ENCODE data around the gene SLC4A5. TPM values are rescaled to one million over a fixed set of nuclear protein-coding genes. Genes with fewer than 3 reads are reported as not detected.
A peak's percentile ranks its signal among the peaks of the same experiment; 100 is the strongest.
"Not testable (repeated sequence)": the region's sequence is repeated elsewhere in the genome, so short reads cannot be mapped to it uniquely, and the experiment has no call there.

Gene SLC4A5
- total RNA-seq, 2 donors from 2014 or later: 6.2 to 65.9 TPM

DNA sequence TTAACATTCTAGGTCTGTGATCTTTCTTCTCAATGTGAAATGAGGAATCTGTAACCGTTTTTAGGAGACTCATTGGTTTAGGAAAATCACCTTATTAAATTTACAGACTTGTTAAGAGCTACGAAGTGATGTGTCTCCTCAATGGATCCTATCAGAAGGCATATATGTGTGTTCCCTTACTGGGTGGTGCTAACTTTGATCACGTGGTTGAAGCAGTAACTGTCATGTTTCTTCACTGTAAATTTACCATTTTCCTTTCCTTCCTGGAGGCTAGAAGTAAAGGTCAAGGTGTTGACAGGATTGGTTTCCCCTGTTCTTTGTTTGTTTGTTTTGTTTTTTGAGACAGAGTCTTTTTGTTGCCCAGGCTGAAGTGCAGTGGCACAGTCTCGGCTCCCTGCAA is 146.2 kb downstream of the SLC4A5 start:
- TF ChIP-seq POLR2AphosphoS5 (IDR thresholded peaks at IDR 0.05) (no peak), POLR2A (IDR thresholded peaks at IDR 0.05) (no peak)
- TF ChIP-seq, protein P1, sequence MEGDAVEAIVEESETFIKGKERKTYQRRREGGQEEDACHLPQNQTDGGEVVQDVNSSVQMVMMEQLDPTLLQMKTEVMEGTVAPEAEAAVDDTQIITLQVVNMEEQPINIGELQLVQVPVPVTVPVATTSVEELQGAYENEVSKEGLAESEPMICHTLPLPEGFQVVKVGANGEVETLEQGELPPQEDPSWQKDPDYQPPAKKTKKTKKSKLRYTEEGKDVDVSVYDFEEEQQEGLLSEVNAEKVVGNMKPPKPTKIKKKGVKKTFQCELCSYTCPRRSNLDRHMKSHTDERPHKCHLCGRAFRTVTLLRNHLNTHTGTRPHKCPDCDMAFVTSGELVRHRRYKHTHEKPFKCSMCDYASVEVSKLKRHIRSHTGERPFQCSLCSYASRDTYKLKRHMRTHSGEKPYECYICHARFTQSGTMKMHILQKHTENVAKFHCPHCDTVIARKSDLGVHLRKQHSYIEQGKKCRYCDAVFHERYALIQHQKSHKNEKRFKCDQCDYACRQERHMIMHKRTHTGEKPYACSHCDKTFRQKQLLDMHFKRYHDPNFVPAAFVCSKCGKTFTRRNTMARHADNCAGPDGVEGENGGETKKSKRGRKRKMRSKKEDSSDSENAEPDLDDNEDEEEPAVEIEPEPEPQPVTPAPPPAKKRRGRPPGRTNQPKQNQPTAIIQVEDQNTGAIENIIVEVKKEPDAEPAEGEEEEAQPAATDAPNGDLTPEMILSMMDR (IDR thresholded peaks at IDR 0.05): no peak
- Histone ChIP-seq H3K27me3 (replicated peaks; ENCODE audit: insufficient read depth) (no peaks in the 10 kb centered on the region), H3K4me3 (no peak overlapping the region), H3K36me3 (no peaks in the 10 kb centered on the region), H3K4me1 (replicated peaks) (peaks cover 4% of the 10 kb centered on the region), H3K9me3 (no peaks in the 10 kb centered on the region), H3K27ac (peak overlapping the region; percentile 21 to 38)
- DNase-seq (ENCODE audit: low spot score): no peak
- intact Hi-C loops (cut with DNase I): no loop called here
- 20% methylated on average over 4 of the region's 4 CpGs for WGBS

DNA sequence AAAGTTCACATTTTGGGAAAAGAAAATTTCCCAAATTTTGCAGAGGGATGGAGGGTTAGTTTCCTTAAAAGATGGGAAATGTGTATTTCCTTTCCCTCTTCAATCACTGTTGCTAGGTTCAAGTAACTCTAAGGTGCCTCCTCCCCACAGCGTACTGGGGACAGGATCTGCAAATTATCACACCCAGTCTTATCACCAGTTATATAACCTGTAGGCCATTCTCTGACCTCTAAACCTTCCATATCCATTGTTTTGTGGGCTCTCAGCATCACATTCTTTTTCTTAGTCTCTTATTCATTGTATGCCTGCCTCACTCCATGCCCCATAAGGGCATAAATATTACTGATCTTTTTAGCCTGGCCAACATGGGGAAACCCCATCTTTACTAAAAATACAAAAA is 148.4 kb downstream of the SLC4A5 start:
- intact Hi-C loops (cut with DNase I): no loop called here
- Histone ChIP-seq H3K27ac (no peak overlapping the region), H3K9me3 (no peaks in the 10 kb centered on the region), H3K4me3 (no peak overlapping the region), H3K4me1 (replicated peaks) (peaks cover 4% of the 10 kb centered on the region), H3K36me3 (no peaks in the 10 kb centered on the region), H3K27me3 (replicated peaks; ENCODE audit: insufficient read depth) (no peaks in the 10 kb centered on the region)
- TF ChIP-seq POLR2A (IDR thresholded peaks at IDR 0.05): no peak
- TF ChIP-seq POLR2AphosphoS5 (IDR thresholded peaks at IDR 0.05): no peak
- TF ChIP-seq, protein P1 (IDR thresholded peaks at IDR 0.05): no peak
- WGBS: 100% methylated on average over 1 of the region's 1 CpG
- no peak for DNase-seq (ENCODE audit: low spot score)

DNA sequence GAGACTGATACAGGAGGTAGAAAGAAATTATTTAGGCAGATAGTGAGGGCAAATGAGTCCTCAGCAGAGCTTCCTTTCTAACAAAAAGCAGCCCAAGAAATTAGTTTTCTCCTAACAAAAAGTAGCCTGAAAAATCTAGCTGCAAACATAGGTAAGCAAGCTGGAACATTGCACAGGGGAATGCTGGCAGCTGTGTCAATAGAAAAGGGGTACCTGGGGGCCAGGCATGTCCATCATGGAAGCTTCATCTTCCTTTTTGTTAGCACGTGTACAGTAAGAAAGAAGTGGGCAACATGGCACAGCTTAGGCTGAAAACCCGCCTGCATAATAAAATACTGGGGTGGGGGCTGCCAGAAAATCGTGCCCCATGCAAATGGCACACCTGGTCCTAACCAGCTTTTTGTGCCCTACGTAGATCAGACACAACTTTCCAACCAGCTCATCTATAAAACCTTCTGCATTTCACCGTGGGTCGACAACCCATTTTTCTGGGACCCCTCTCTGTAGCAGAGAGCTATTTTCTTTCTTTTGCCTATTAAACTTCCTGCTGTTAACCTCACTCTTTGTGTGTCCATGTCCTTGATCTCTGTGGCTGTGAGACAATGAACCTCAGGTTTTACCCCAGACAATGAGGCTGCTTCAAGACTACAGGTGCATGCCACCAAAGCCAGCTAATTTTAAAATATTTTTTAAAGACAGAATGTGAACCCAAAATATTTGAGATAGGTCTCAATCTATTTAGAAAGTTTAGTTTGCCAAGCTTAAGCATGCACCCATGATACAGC is 151.4 kb downstream of the SLC4A5 start:
- Histone ChIP-seq H3K27ac (no peak overlapping the region), H3K9me3 (no peaks in the 10 kb centered on the region), H3K4me1 (replicated peaks) (peaks cover 4% of the 10 kb centered on the region), H3K27me3 (replicated peaks; ENCODE audit: insufficient read depth) (no peaks in the 10 kb centered on the region), H3K36me3 (no peaks in the 10 kb centered on the region), H3K4me3 (no peak overlapping the region)
- TF ChIP-seq POLR2A (IDR thresholded peaks at IDR 0.05) (no peak), POLR2AphosphoS5 (IDR thresholded peaks at IDR 0.05) (no peak)
- TF ChIP-seq, protein P1 (IDR thresholded peaks at IDR 0.05): no peak
- 53% methylated on average over 6 of the region's 6 CpGs for WGBS
- no peak for DNase-seq (ENCODE audit: low spot score)
- intact Hi-C loops (cut with DNase I): no loop called here

GRCh38 chr2:74188696-74189095 is 154.5 kb downstream of the SLC4A5 start:
- WGBS: 89% methylated on average over 3 of the region's 3 CpGs
- intact Hi-C loops (cut with DNase I): no loop called here
- H3K36me3 ChIP-seq: no peaks in the 10 kb centered on the region
- no peak for DNase-seq (ENCODE audit: low spot score)
- H3K4me3 ChIP-seq: no peak overlapping the region
- no peaks in the 10 kb centered on the region for H3K27me3 ChIP-seq (replicated peaks; ENCODE audit: insufficient read depth)
- H3K9me3 ChIP-seq: no peaks in the 10 kb centered on the region
- no peak overlapping the region for H3K27ac ChIP-seq
- H3K4me1 ChIP-seq (replicated peaks): no peaks in the 10 kb centered on the region
- TF ChIP-seq POLR2A (IDR thresholded peaks at IDR 0.05) (no peak), POLR2AphosphoS5 (IDR thresholded peaks at IDR 0.05) (no peak)
- TF ChIP-seq, protein P1 (IDR thresholded peaks at IDR 0.05): no peak

GRCh38 chr2:74188018-74188601 is 155.1 kb downstream of the SLC4A5 start:
- H3K9me3 ChIP-seq: no peaks in the 10 kb centered on the region
- DNase-seq (ENCODE audit: low spot score): peak; percentile 86
- H3K27ac ChIP-seq: peak overlapping the region in 1 of 2 donors; percentile 10

GRCh38 chr2:74186706-74187105 is 156.5 kb downstream of the SLC4A5 start:
- H3K27ac ChIP-seq; H3K9me3 ChIP-seq; intact Hi-C loops (cut with DNase I); H3K36me3 ChIP-seq; DNase-seq (ENCODE audit: low spot score); H3K4me1 ChIP-seq (replicated peaks); H3K4me3 ChIP-seq; H3K27me3 ChIP-seq (replicated peaks; ENCODE audit: insufficient read depth): not testable (repeated sequence)
- WGBS: 95% methylated on average over 15 of the region's 15 CpGs

More at GRCh38 chr2:74188018-74188601, 155.1 kb downstream of the SLC4A5 start:
- H3K27me3 ChIP-seq (replicated peaks; ENCODE audit: insufficient read depth): no peaks in the 10 kb centered on the region
- intact Hi-C loops (cut with DNase I): no loop called here
- WGBS: 29% methylated on average over 6 of the region's 6 CpGs
- no peaks in the 10 kb centered on the region for H3K4me1 ChIP-seq (replicated peaks)
- H3K36me3 ChIP-seq: no peaks in the 10 kb centered on the region
- H3K4me3 ChIP-seq: no peak overlapping the region
- TF ChIP-seq POLR2AphosphoS5 (IDR thresholded peaks at IDR 0.05) (peak; percentile 88), POLR2A (IDR thresholded peaks at IDR 0.05) (no peak)
- TF ChIP-seq, protein P1 (IDR thresholded peaks at IDR 0.05): no peak

All from prostate gland (tissue), 2 donors.